HG03575 (cell line): ENCODE data around the gene FBXW8.

Source experiments
- ATAC-seq: cut with Tn5 transposase; IDR thresholded peaks from one replicate; pipeline ENCODE4 v1.9.1; 2021; ENCODE audit not compliant: unreplicated experiment, insufficient number of reproducible peaks, low FRiP score; ENCODE audit errors: extremely low read depth

The FBXW8 gene

GRCh38 chr12:116919706-116920485 lies 9.1 kb downstream of the FBXW8 start:
- no peak for ATAC-seq

DNA sequence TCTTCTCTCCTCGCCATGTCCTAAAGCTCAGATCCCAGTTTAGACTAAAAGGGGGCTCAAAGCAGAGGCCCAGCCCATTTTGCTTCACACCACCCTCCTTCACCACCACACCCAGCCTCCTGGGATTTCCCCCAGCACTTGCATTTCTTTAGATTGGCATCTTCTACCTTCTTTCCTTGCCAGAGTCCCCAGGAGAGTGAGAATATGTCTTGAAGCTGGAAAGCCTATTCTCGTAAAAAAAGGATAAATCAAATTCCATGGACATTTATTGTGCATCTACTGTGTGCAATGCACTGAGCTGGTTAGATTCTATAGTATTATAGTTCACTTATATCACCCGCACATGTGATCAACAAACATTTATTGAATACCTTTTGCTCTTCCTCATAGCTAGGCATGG lies 10.2 kb downstream of the FBXW8 start:
- ATAC-seq: no peak

GRCh38 chr12:116922194-116922897 lies 11.6 kb downstream of the FBXW8 start:
- no peak for ATAC-seq

- no peak for ATAC-seq
These were observed 14.1 kb downstream of the FBXW8 start for GRCh38 chr12:116924558-116925453.

- no peak for ATAC-seq
These were observed 15.8 kb downstream of the FBXW8 start for GRCh38 chr12:116926283-116927243.

GRCh38 chr12:116927244-116927940 lies 16.6 kb downstream of the FBXW8 start:
- ATAC-seq: no peak

GRCh38 chr12:116928504-116928903 lies 17.8 kb downstream of the FBXW8 start:
- no peak for ATAC-seq

GRCh38 chr12:116929885-116930284 lies 19.1 kb downstream of the FBXW8 start:
- no peak for ATAC-seq

- no peak for ATAC-seq
These were observed 20.9 kb downstream of the FBXW8 start for GRCh38 chr12:116931665-116932064.

GRCh38 chr12:116933091-116933490 lies 22.3 kb downstream of the FBXW8 start:
- no peak for ATAC-seq

- ATAC-seq: no peak
These were observed 22.9 kb downstream of the FBXW8 start for GRCh38 chr12:116933512-116934246.

GRCh38 chr12:116934908-116935705 lies 24.4 kb downstream of the FBXW8 start:
- no peak for ATAC-seq

DNA sequence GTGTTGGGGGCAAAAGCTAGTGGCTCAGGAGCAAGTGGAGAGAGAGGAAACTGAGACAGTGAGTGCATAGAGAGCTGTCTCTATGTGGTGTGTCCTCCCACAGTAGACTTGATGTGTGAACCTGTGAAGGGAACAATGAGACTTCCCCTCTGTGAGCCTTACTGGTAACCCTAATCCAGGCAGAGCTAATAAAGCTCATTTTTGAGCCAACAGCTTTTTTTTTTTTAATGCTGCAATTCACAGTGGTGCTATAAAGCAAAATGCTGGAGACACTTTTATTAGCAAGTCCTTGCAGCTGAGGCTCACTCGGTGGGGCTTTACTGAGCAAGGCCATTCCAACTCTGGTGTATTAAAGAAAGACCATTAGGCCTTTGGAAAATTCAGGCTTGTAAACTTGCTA lies 26.9 kb downstream of the FBXW8 start:
- ATAC-seq: no peak

DNA sequence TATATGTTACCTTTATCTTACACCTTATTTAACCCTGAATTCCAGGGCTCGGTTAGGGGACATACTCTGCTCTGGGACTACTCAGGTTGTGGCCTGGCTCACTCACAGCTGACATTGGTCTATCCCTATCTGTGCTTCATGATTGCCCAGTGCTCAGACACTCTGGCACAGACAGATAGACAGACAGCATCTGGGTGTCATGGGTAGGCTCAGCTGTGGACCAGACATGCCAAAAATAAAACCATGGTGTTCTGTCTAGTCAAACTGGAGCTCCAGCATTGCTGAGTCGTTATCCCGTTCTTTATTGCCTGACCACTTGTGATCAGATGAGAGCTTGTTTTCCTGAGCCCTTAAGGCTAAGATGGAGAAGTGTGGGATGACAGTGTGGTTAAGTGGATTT lies 29.0 kb downstream of the FBXW8 start:
- ATAC-seq: no peak

- ATAC-seq: no peak
These were observed 30.4 kb downstream of the FBXW8 start for GRCh38 chr12:116941188-116941587.
